Ishikawa (cell line): ENCODE measurements around the gene SCTR.

ENCODE experiments used
- CEBPB ChIP-seq: IDR thresholded peaks from 2 replicates; pipeline ENCODE4 v1.6.1; 2012
- CREB1 ChIP-seq: IDR thresholded peaks from 2 replicates; pipeline ENCODE4 v1.6.1; 2012; ENCODE audit warnings: low read depth
- EGR1 ChIP-seq: IDR thresholded peaks from 2 replicates; pipeline ENCODE4 v1.6.1; 2012
- EP300 ChIP-seq: IDR thresholded peaks from 2 replicates; pipeline ENCODE4 v1.6.1; 2012; ENCODE audit warnings: borderline replicate concordance
- FOXM1 ChIP-seq: IDR thresholded peaks from 2 replicates; pipeline ENCODE4 v1.6.1; 2012; ENCODE audit warnings: low read depth, borderline replicate concordance
- NFIC ChIP-seq: IDR thresholded peaks from 2 replicates; pipeline ENCODE4 v1.6.1; 2012
- RAD21 ChIP-seq: IDR thresholded peaks from 2 replicates; pipeline ENCODE4 v1.6.1; 2012; ENCODE audit warnings: low read depth
- REST ChIP-seq: IDR thresholded peaks from 2 replicates; pipeline ENCODE4 v1.6.1; 2012; ENCODE audit warnings: low read depth, mild to moderate bottlenecking
- TAF1 ChIP-seq: IDR thresholded peaks from 2 replicates; pipeline ENCODE4 v1.6.1; 2012; ENCODE audit warnings: low read depth, mild to moderate bottlenecking
- TCF12 ChIP-seq: IDR thresholded peaks from 2 replicates; pipeline ENCODE4 v1.6.1; 2012; ENCODE audit warnings: low read depth
- TEAD4 ChIP-seq: IDR thresholded peaks from 2 replicates; pipeline ENCODE4 v1.6.1; 2012
- USF1 ChIP-seq: IDR thresholded peaks from 2 replicates; pipeline ENCODE4 v1.6.1; 2012
- YY1 ChIP-seq: IDR thresholded peaks from 2 replicates; pipeline ENCODE4 v1.6.1; 2012; ENCODE audit warnings: low read depth
- ZBTB7A ChIP-seq: IDR thresholded peaks from 2 replicates; pipeline ENCODE4 v1.6.1; 2012; ENCODE audit warnings: low read depth
- TF ChIP-seq, protein P1 (sequence below): IDR thresholded peaks from 2 replicates; pipeline ENCODE4 v1.6.1; 2012

The SCTR gene

DNA sequence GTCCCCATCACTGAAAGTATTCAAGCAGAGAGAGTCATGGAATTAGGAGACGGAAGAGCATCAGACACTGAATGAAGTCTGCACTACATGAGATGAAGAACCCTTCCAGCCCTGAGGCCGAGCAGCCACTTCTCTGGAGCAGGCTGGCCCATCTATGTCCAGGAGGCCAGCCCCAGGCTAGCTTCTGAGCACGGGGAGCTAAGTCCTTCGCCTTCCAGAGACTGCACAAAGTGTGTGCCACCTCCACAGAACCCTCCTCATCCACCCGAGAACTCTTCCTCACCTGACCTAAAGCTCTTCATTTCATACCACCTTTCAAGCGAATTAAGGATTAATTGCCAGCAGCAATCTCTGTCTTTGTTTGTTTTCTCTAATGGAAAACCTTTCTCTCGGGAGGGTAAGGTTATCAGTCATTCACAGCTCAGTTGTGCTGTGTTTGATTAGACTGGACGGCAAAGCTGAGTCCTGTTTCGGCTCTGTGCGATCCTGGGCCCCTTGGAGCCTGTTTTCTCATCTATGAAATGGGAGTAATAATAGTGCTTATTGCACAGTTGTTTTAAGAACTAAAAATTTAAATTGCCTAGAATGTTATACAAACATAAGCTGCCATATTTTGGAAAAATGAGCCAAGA, 38.0 kb downstream of the SCTR start:
- TF ChIP-seq TEAD4 (no peak), REST (no peak), EGR1 (no peak), CREB1 (no peak), FOXM1 (no peak), ZBTB7A (no peak), TCF12 (no peak), YY1 (no peak), EP300 (no peak), TAF1 (no peak), CEBPB (no peak), USF1 (no peak), NFIC (no peak), RAD21 (no peak)
- TF ChIP-seq, protein P1, sequence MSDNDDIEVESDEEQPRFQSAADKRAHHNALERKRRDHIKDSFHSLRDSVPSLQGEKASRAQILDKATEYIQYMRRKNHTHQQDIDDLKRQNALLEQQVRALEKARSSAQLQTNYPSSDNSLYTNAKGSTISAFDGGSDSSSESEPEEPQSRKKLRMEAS, result no peak

- TF ChIP-seq, protein P1, result no peak
- TF ChIP-seq TEAD4 (no peak), TCF12 (no peak), REST (no peak)
Measured at GRCh38 chr2:119485336-119486110, 38.8 kb downstream of the SCTR start.

DNA sequence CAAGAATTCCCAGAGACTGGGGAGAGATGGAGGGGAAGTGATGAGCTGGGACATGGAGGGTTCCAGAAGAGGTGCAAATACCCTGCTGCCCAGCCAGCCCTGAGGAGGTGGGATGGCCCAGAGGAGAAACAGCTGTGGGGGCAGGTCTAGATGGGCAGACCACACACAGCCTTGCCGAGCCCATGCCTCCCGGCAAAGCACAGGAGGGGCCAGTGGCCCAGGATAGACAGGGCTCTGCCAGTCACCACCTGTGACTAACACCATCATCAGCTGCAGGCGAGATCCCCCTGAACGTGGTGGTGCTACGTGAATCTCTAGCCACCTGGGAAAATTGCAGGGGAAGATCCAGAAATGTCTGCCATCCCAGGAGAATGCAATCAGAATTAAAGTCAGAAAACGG, 39.4 kb downstream of the SCTR start:
- TF ChIP-seq FOXM1 (no peak), TCF12 (no peak), TAF1 (no peak), RAD21 (no peak), EP300 (no peak), NFIC (no peak), CEBPB (no peak), TEAD4 (no peak), EGR1 (no peak), REST (no peak), YY1 (no peak), ZBTB7A (no peak), CREB1 (no peak), USF1 (no peak)
- TF ChIP-seq, protein P1, result no peak
